Thyroid gland (tissue), 4 donors: Measurements from ENCODE around the gene MGAT5. TPM values are rescaled to one million over a fixed set of nuclear protein-coding genes. Genes with fewer than 3 reads are reported as not detected.

Experiments used
- DNase-seq, 2 donors: peaks; one replicate each; pipeline ENCODE4 v3.0.0-alpha.2; 2019
- H3K27ac ChIP-seq, 3 donors: fragments of 200-600 bp; sonication (generic); 1 replicate in 2 of 3; 2 replicates in 1 of 3; pipeline ENCODE4 v1.5.1; 2016 to 2019; ENCODE audit warnings: mild to moderate bottlenecking in 1 of 3, moderate library complexity in 1 of 3
- H3K27me3 ChIP-seq: fragments of 200-600 bp; sonication (generic); one replicate; pipeline ENCODE4 v1.5.1; 2019
- H3K36me3 ChIP-seq, 2 donors: fragments of 200-600 bp; sonication (generic); one replicate each; pipeline ENCODE4 v1.5.1; 2016 to 2019
- H3K4me1 ChIP-seq, 2 donors: fragments of 200-600 bp; sonication (generic); one replicate each; pipeline ENCODE4 v1.5.1; 2017 to 2019
- H3K4me3 ChIP-seq, 3 donors: fragments of 200-600 bp; sonication (generic); replicated peaks in 1 of 3; 1 replicate in 2 of 3; 2 replicates in 1 of 3; pipeline ENCODE4 v1.5.1; 2016; ENCODE audit warnings: mild to moderate bottlenecking in 1 of 3
- H3K9me3 ChIP-seq: fragments of 200-600 bp; sonication (generic); one replicate; pipeline ENCODE4 v1.5.1; 2017
- CTCF ChIP-seq, 6 experiments: fragments of 200-600 bp in 3 of 6; fragments of 450-650 bp in 3 of 6; sonication (generic) in 3 of 6; IDR thresholded peaks; one replicate each; pipeline ENCODE4 v1.5.1; 2016 to 2019; ENCODE audit warnings: antibody characterized with exemption in 6 of 6, mild to moderate bottlenecking in 2 of 6, inconsistent platforms in 1 of 6, moderate library complexity in 1 of 6
- POLR2A ChIP-seq, 2 donors: fragments of 450-650 bp; IDR thresholded peaks; one replicate each; pipeline ENCODE4 v1.6.1; 2017; ENCODE audit warnings: antibody characterized with exemption in 2 of 2, mild to moderate bottlenecking in 2 of 2, moderate library complexity in 1 of 2
- WGBS, 2 donors: methylation state at CpG; one replicate each; pipeline ENCODE4 v1.1.5; 2017; 5-methylcytosine and 5-hydroxymethylcytosine counted together
- intact Hi-C: fragments of 100-400 bp; cut with DNase I; formaldehyde crosslinking; loops from one replicate; pipeline ENCODE4 v1.15.1; 2023
- total RNA-seq, 4 donors: library from RNA; depleted of rRNA; stranded (reverse); fragments of >200 nt; gene quantifications; one replicate each; pipeline ENCODE4 v1.2.3, GENCODE V29; 2016

Gene MGAT5
- total RNA-seq, 4 donors from 2014 or later: 47.5 to 64.4 (median 50.4) TPM

- no peaks in the 10 kb centered on the region for H3K27me3 ChIP-seq
- intact Hi-C loops: no loop called here
- no peaks in the 10 kb centered on the region for H3K36me3 ChIP-seq
- peaks cover 0 to 5% of the 10 kb centered on the region in 2 donors for H3K4me1 ChIP-seq
- H3K9me3 ChIP-seq: no peaks in the 10 kb centered on the region
- TF ChIP-seq POLR2A (IDR thresholded peaks at IDR 0.05): no peak
- TF ChIP-seq CTCF (IDR thresholded peaks at IDR 0.05): no peak
- WGBS, 2 donors: 70 to 84% methylated on average over 3 of the region's 3 CpGs
- DNase-seq: peak; percentile 61 to 69
- H3K27ac ChIP-seq: no peak overlapping the region
- H3K4me3 ChIP-seq: no peak overlapping the region
Observed at GRCh38 chr2:134304394-134305108, 50.7 kb downstream of the MGAT5 start.

GRCh38 chr2:134305109-134305491, 51.2 kb downstream of the MGAT5 start:
- Histone ChIP-seq H3K4me1 (peaks cover under 1 to 8% of the 10 kb centered on the region in 2 donors), H3K27me3 (no peaks in the 10 kb centered on the region), H3K9me3 (no peaks in the 10 kb centered on the region), H3K27ac (no peak overlapping the region), H3K4me3 (no peak overlapping the region), H3K36me3 (no peaks in the 10 kb centered on the region)
- WGBS, 2 donors: 94 to 98% methylated on average over 5 of the region's 5 CpGs
- DNase-seq: no peak
- intact Hi-C loops: no loop called here
- TF ChIP-seq CTCF (IDR thresholded peaks at IDR 0.05) (no peak), POLR2A (IDR thresholded peaks at IDR 0.05) (no peak)

GRCh38 chr2:134306521-134306920, 52.6 kb downstream of the MGAT5 start:
- 95 to 99% methylated on average over 2 of the region's 2 CpGs for WGBS, 2 donors
- no peaks in the 10 kb centered on the region for H3K36me3 ChIP-seq
- DNase-seq: no peak
- no peaks in the 10 kb centered on the region for H3K27me3 ChIP-seq
- no peak for TF ChIP-seq POLR2A (IDR thresholded peaks at IDR 0.05)
- H3K4me3 ChIP-seq: no peak overlapping the region
- H3K27ac ChIP-seq: no peak overlapping the region
- no peaks in the 10 kb centered on the region for H3K9me3 ChIP-seq
- H3K4me1 ChIP-seq: peaks cover 2 to 10% of the 10 kb centered on the region in 2 donors
- intact Hi-C loops: no loop called here

GRCh38 chr2:134307334-134307733, 53.5 kb downstream of the MGAT5 start:
- Histone ChIP-seq H3K27ac (peak overlapping the region in 1 of 3 donors; percentile 19), H3K4me3 (no peak overlapping the region), H3K27me3 (no peaks in the 10 kb centered on the region), H3K4me1 (peaks cover 2 to 10% of the 10 kb centered on the region in 2 donors), H3K9me3 (no peaks in the 10 kb centered on the region), H3K36me3 (no peaks in the 10 kb centered on the region)
- no peak for TF ChIP-seq POLR2A (IDR thresholded peaks at IDR 0.05)
- no peak for TF ChIP-seq CTCF (IDR thresholded peaks at IDR 0.05)
- no peak for DNase-seq
- intact Hi-C loops: no loop called here
- WGBS, 2 donors: 81 to 82% methylated on average over 5 of the region's 5 CpGs

GRCh38 chr2:134308474-134309385, 54.9 kb downstream of the MGAT5 start:
- Histone ChIP-seq H3K27me3 (no peaks in the 10 kb centered on the region), H3K36me3 (no peaks in the 10 kb centered on the region), H3K4me1 (peaks cover 2 to 10% of the 10 kb centered on the region in 2 donors), H3K27ac (no peak overlapping the region), H3K9me3 (no peaks in the 10 kb centered on the region), H3K4me3 (no peak overlapping the region)
- intact Hi-C loops: no loop called here
- no peak for TF ChIP-seq CTCF (IDR thresholded peaks at IDR 0.05)
- TF ChIP-seq POLR2A (IDR thresholded peaks at IDR 0.05): no peak
- WGBS, 2 donors: 94% methylated on average over 3 of the region's 3 CpGs
- DNase-seq: no peak
